Adrenal gland (tissue), 5 donors: ENCODE data around the gene PDGFRB.

Experiments used
- POLR2A ChIP-seq, 2 donors: fragments of 450-650 bp; IDR thresholded peaks; one replicate each; pipeline ENCODE4 v1.6.1; 2017; ENCODE audit warnings: antibody characterized with exemption in 2 of 2, mild to moderate bottlenecking in 2 of 2, moderate library complexity in 1 of 2
- TF ChIP-seq, protein P1 (sequence below), 6 experiments: fragments of 450-650 bp in 4 of 6; fragments of 200-600 bp in 2 of 6; sonication (generic) in 1 of 6; IDR thresholded peaks; 1 replicate in 5 of 6; 2 replicates in 1 of 6; pipeline versions ENCODE4 v1.5.1 to v1.8.0; 2016 to 2021; ENCODE audit warnings: antibody characterized with exemption in 6 of 6, mild to moderate bottlenecking in 2 of 6, moderate library complexity in 1 of 6
- donor health status: DM: no; HTN: no; CAD: no.

GRCh38 chr5:150175536-150175935 is 19.9 kb upstream of the PDGFRB start:
- TF ChIP-seq, protein P1, sequence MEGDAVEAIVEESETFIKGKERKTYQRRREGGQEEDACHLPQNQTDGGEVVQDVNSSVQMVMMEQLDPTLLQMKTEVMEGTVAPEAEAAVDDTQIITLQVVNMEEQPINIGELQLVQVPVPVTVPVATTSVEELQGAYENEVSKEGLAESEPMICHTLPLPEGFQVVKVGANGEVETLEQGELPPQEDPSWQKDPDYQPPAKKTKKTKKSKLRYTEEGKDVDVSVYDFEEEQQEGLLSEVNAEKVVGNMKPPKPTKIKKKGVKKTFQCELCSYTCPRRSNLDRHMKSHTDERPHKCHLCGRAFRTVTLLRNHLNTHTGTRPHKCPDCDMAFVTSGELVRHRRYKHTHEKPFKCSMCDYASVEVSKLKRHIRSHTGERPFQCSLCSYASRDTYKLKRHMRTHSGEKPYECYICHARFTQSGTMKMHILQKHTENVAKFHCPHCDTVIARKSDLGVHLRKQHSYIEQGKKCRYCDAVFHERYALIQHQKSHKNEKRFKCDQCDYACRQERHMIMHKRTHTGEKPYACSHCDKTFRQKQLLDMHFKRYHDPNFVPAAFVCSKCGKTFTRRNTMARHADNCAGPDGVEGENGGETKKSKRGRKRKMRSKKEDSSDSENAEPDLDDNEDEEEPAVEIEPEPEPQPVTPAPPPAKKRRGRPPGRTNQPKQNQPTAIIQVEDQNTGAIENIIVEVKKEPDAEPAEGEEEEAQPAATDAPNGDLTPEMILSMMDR (IDR thresholded peaks at IDR 0.05) = peak in 4 of 6 experiments; percentile 15 to 44 (median 30)
- no peak for TF ChIP-seq POLR2A (IDR thresholded peaks at IDR 0.05)
